ENCODE results near the gene TALDO1. TPM values are rescaled to one million over a fixed set of nuclear protein-coding genes. Genes with fewer than 3 reads are reported as not detected.

Gene TALDO1
- total and polyA plus RNA-seq, 2 experiments from 2014 or later = 353 to 402 TPM

DNA sequence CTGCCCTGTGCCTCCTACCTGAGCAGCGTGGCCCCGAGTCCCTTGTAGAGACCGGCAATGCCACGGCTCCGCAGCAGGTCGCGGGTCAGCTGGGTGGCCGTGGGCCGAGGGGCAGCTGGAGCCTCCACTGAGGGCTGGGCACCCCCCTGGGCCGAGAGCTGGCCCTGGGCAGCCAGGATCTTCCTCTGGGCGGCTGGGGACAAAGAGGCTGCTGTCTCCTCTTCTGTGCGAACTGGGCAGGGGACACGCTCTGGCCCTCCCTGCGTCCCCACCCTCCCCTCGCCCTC is 45.2 kb downstream of the TALDO1 start:
- no peak for TF ChIP-seq JUNB (IDR thresholded peaks at IDR 0.05; ENCODE audit: unreplicated experiment)
- TF ChIP-seq, protein P1, sequence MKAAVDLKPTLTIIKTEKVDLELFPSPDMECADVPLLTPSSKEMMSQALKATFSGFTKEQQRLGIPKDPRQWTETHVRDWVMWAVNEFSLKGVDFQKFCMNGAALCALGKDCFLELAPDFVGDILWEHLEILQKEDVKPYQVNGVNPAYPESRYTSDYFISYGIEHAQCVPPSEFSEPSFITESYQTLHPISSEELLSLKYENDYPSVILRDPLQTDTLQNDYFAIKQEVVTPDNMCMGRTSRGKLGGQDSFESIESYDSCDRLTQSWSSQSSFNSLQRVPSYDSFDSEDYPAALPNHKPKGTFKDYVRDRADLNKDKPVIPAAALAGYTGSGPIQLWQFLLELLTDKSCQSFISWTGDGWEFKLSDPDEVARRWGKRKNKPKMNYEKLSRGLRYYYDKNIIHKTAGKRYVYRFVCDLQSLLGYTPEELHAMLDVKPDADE (IDR thresholded peaks at IDR 0.05) = no peak
- no peak for TF ChIP-seq EZH2 (IDR thresholded peaks at IDR 0.05; ENCODE audit: low read depth, unreplicated experiment)
- TF ChIP-seq ZNF114 (CRISPR knock-in tag; IDR thresholded peaks at IDR 0.05) = no peak
- TF ChIP-seq POLR2AphosphoS5 (IDR thresholded peaks at IDR 0.05; ENCODE audit: low read depth) = no peak
- TF ChIP-seq, protein P2, sequence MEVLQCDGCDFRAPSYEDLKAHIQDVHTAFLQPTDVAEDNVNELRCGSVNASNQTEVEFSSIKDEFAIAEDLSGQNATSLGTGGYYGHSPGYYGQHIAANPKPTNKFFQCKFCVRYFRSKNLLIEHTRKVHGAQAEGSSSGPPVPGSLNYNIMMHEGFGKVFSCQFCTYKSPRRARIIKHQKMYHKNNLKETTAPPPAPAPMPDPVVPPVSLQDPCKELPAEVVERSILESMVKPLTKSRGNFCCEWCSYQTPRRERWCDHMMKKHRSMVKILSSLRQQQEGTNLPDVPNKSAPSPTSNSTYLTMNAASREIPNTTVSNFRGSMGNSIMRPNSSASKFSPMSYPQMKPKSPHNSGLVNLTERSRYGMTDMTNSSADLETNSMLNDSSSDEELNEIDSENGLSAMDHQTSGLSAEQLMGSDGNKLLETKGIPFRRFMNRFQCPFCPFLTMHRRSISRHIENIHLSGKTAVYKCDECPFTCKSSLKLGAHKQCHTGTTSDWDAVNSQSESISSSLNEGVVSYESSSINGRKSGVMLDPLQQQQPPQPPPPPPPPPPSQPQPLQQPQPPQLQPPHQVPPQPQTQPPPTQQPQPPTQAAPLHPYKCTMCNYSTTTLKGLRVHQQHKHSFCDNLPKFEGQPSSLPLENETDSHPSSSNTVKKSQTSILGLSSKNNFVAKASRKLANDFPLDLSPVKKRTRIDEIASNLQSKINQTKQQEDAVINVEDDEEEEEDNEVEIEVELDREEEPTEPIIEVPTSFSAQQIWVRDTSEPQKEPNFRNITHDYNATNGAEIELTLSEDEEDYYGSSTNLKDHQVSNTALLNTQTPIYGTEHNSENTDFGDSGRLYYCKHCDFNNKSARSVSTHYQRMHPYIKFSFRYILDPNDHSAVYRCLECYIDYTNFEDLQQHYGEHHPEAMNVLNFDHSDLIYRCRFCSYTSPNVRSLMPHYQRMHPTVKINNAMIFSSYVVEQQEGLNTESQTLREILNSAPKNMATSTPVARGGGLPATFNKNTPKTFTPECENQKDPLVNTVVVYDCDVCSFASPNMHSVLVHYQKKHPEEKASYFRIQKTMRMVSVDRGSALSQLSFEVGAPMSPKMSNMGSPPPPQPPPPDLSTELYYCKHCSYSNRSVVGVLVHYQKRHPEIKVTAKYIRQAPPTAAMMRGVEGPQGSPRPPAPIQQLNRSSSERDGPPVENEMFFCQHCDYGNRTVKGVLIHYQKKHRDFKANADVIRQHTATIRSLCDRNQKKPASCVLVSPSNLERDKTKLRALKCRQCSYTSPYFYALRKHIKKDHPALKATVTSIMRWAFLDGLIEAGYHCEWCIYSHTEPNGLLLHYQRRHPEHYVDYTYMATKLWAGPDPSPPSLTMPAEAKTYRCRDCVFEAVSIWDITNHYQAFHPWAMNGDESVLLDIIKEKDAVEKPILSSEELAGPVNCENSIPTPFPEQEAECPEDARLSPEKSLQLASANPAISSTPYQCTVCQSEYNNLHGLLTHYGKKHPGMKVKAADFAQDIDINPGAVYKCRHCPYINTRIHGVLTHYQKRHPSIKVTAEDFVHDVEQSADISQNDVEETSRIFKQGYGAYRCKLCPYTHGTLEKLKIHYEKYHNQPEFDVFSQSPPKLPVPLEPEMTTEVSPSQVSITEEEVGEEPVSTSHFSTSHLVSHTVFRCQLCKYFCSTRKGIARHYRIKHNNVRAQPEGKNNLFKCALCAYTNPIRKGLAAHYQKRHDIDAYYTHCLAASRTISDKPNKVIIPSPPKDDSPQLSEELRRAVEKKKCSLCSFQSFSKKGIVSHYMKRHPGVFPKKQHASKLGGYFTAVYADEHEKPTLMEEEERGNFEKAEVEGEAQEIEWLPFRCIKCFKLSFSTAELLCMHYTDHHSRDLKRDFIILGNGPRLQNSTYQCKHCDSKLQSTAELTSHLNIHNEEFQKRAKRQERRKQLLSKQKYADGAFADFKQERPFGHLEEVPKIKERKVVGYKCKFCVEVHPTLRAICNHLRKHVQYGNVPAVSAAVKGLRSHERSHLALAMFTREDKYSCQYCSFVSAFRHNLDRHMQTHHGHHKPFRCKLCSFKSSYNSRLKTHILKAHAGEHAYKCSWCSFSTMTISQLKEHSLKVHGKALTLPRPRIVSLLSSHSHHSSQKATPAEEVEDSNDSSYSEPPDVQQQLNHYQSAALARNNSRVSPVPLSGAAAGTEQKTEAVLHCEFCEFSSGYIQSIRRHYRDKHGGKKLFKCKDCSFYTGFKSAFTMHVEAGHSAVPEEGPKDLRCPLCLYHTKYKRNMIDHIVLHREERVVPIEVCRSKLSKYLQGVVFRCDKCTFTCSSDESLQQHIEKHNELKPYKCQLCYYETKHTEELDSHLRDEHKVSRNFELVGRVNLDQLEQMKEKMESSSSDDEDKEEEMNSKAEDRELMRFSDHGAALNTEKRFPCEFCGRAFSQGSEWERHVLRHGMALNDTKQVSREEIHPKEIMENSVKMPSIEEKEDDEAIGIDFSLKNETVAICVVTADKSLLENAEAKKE (CRISPR knock-in tag; IDR thresholded peaks at IDR 0.05) = no peak
- TF ChIP-seq NANOG (IDR thresholded peaks at IDR 0.05; ENCODE audit: borderline replicate concordance) = no peak
- TF ChIP-seq STAT1 (IDR thresholded peaks at IDR 0.05; ENCODE audit: unreplicated experiment) = no peak
- TF ChIP-seq, protein P3, sequence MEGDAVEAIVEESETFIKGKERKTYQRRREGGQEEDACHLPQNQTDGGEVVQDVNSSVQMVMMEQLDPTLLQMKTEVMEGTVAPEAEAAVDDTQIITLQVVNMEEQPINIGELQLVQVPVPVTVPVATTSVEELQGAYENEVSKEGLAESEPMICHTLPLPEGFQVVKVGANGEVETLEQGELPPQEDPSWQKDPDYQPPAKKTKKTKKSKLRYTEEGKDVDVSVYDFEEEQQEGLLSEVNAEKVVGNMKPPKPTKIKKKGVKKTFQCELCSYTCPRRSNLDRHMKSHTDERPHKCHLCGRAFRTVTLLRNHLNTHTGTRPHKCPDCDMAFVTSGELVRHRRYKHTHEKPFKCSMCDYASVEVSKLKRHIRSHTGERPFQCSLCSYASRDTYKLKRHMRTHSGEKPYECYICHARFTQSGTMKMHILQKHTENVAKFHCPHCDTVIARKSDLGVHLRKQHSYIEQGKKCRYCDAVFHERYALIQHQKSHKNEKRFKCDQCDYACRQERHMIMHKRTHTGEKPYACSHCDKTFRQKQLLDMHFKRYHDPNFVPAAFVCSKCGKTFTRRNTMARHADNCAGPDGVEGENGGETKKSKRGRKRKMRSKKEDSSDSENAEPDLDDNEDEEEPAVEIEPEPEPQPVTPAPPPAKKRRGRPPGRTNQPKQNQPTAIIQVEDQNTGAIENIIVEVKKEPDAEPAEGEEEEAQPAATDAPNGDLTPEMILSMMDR (conservative IDR thresholded peaks at IDR 0.05; ENCODE audit: low read depth in 2 of 2) = no peak
- TF ChIP-seq ZNF331 (CRISPR knock-in tag; IDR thresholded peaks at IDR 0.05; ENCODE audit: low read depth) = no peak
- TF ChIP-seq CREB1 (CRISPR knock-in tag; IDR thresholded peaks at IDR 0.05; ENCODE audit: low read depth) = no peak
- no peak for TF ChIP-seq EZH2phosphoT487 (IDR thresholded peaks at IDR 0.05; ENCODE audit: unreplicated experiment)
- TF ChIP-seq, protein P4, sequence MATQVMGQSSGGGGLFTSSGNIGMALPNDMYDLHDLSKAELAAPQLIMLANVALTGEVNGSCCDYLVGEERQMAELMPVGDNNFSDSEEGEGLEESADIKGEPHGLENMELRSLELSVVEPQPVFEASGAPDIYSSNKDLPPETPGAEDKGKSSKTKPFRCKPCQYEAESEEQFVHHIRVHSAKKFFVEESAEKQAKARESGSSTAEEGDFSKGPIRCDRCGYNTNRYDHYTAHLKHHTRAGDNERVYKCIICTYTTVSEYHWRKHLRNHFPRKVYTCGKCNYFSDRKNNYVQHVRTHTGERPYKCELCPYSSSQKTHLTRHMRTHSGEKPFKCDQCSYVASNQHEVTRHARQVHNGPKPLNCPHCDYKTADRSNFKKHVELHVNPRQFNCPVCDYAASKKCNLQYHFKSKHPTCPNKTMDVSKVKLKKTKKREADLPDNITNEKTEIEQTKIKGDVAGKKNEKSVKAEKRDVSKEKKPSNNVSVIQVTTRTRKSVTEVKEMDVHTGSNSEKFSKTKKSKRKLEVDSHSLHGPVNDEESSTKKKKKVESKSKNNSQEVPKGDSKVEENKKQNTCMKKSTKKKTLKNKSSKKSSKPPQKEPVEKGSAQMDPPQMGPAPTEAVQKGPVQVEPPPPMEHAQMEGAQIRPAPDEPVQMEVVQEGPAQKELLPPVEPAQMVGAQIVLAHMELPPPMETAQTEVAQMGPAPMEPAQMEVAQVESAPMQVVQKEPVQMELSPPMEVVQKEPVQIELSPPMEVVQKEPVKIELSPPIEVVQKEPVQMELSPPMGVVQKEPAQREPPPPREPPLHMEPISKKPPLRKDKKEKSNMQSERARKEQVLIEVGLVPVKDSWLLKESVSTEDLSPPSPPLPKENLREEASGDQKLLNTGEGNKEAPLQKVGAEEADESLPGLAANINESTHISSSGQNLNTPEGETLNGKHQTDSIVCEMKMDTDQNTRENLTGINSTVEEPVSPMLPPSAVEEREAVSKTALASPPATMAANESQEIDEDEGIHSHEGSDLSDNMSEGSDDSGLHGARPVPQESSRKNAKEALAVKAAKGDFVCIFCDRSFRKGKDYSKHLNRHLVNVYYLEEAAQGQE (IDR thresholded peaks at IDR 0.05; ENCODE audit: unreplicated experiment) = no peak
- Histone ChIP-seq H3K79me2 (replicated peaks; ENCODE audit: insufficient read depth) (no peaks in the 10 kb centered on the region; the same call in 1 of the 2 replicates), H3K4me1 (ENCODE audit: insufficient read depth) (peaks cover 23% of the 10 kb centered on the region; the same call in 1 of the 2 replicates), H3K27me3 (ENCODE audit: insufficient read depth) (no peaks in the 10 kb centered on the region), H4K20me1 (replicated peaks; ENCODE audit: insufficient read depth) (peaks cover 3% of the 10 kb centered on the region; the same call in 1 of the 2 replicates), H3F3A (replicated peaks; ENCODE audit: low read depth) (peaks cover 13% of the 10 kb centered on the region), H2AFZ (no peak overlapping the region), H3K27ac (ENCODE audit: low read depth) (no peak overlapping the region), H3K36me3 (ENCODE audit: insufficient read depth) (no peaks in the 10 kb centered on the region), H3K4me3 (no peak overlapping the region), H3K4me2 (no peak overlapping the region), H3K9me2 (ENCODE audit: insufficient read depth) (no peaks in the 10 kb centered on the region)
- H3K4me1 Mint-ChIP-seq = peaks cover 32% of the 10 kb centered on the region
- DNase-seq (ENCODE audit: low spot score) (no peak), ATAC-seq (no peak)
- no peaks in the 10 kb centered on the region for H3K9me3 Mint-ChIP-seq
- H3K27ac Mint-ChIP-seq = no peak overlapping the region
- peaks cover 15% of the 10 kb centered on the region for H3K27me3 Mint-ChIP-seq (ENCODE audit: insufficient read depth, low read depth, poor library complexity)
- H3K4me3 Mint-ChIP-seq = no peak overlapping the region
- peaks cover 6% of the 10 kb centered on the region; the same call in 1 of the 3 replicates for H3K36me3 Mint-ChIP-seq (ENCODE audit: low read depth)
